Prostate gland (tissue), 2 donors: Measurements from ENCODE around the gene GSTM4.

Source experiments
- CTCF ChIP-seq, 4 experiments: fragments of 200-600 bp in 2 of 4; fragments of 450-650 bp in 2 of 4; sonication (generic) in 2 of 4; IDR thresholded peaks; 1 replicate in 3 of 4; 2 replicates in 1 of 4; pipeline ENCODE4 v1.5.1; 2016 to 2019; ENCODE audit warnings: antibody characterized with exemption in 4 of 4, mild to moderate bottlenecking in 2 of 4, moderate library complexity in 2 of 4
- POLR2A ChIP-seq: fragments of 450-650 bp; IDR thresholded peaks from one replicate; pipeline ENCODE4 v1.6.1; 2016; ENCODE audit warnings: antibody characterized with exemption, mild to moderate bottlenecking
- POLR2AphosphoS5 ChIP-seq: sonication (generic); formaldehyde crosslinking; IDR thresholded peaks from one replicate; pipeline ENCODE4 v1.6.1; 2017; ENCODE audit warnings: antibody characterized with exemption

GRCh38 chr1:109620841-109621286, 35.0 kb upstream of the GSTM4 start:
- TF ChIP-seq POLR2A (peak; percentile 28), CTCF (IDR thresholded peaks at IDR 0.05) (no peak), POLR2AphosphoS5 (peak; percentile 59)
